ENCODE measurements around the gene NXF2B.
"Not testable (repeated sequence)": the region's sequence is repeated elsewhere in the genome, so short reads cannot be mapped to it uniquely, and the experiment has no call there.

- TF ChIP-seq ZNF274 (IDR thresholded peaks at IDR 0.05; ENCODE audit: low read depth, low read length); POLR2A (IDR thresholded peaks at IDR 0.05; ENCODE audit: borderline replicate concordance, extremely low read depth, insufficient read depth, insufficient read length); REST (IDR thresholded peaks at IDR 0.05; ENCODE audit: low read depth); EZH2 (IDR thresholded peaks at IDR 0.05); ZBTB33 (IDR thresholded peaks at IDR 0.05; ENCODE audit: extremely low read depth, insufficient replicate concordance, low read length); SIN3A (IDR thresholded peaks at IDR 0.05; ENCODE audit: low read depth); CTCF (IDR thresholded peaks at IDR 0.05 in 2 of 3, conservative IDR thresholded peaks at IDR 0.05 in 1 of 3; ENCODE audit: borderline replicate concordance in 1 of 3, insufficient read depth in 1 of 3, low read depth in 2 of 3, low read length in 2 of 3); EZH2phosphoT487 (IDR thresholded peaks at IDR 0.05; ENCODE audit: borderline replicate concordance); CEBPB (IDR thresholded peaks at IDR 0.05; ENCODE audit: low read depth); FOSL1 (IDR thresholded peaks at IDR 0.05; ENCODE audit: low read depth); MAX (IDR thresholded peaks at IDR 0.05); EGR1 (IDR thresholded peaks at IDR 0.05; ENCODE audit: low read depth): not testable (repeated sequence)
These were observed 18.8 kb upstream of the NXF2B start for GRCh38 chrX:102458615-102459014.
